ENCODE results near the gene CPZ. TPM values are rescaled to one million over a fixed set of nuclear protein-coding genes. Genes with fewer than 3 reads are reported as not detected.

The CPZ gene
- total and polyA plus RNA-seq, 2 donors, result 54.1 to 86.5 TPM

DNA sequence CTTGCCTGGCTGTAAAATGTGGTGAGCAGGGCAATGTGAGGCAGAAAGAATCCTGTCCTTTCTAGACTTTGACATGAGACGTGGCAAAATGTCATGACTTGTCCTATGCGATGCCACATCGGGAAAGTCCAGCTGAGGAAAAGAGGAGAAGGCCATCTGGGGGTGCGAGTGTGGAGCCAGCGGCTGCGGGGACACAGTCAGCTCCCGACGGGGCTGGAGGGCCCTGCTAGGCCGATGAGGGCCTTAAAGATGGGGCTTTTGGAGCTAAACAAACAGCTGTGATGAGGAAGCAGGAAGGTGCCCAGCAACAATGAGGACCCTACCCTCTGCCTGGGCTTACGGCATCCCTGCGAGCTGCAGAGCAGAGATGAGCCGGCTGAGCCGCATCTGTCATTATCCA lies 7.7 kb downstream of the CPZ start:
- 88% methylated on average over 13 of the region's 13 CpGs for WGBS
- no peak for DNase-seq (ENCODE audit: extremely low spot score)
- no peaks in the 10 kb centered on the region for H3K4me1 ChIP-seq (ENCODE audit: insufficient read depth)
- H3K4me3 ChIP-seq (ENCODE audit: low read depth, low read length), result no peak overlapping the region
- H3K36me3 ChIP-seq (ENCODE audit: insufficient read depth), result no peaks in the 10 kb centered on the region
- H3K27ac ChIP-seq (ENCODE audit: low read depth), result no peak overlapping the region

DNA sequence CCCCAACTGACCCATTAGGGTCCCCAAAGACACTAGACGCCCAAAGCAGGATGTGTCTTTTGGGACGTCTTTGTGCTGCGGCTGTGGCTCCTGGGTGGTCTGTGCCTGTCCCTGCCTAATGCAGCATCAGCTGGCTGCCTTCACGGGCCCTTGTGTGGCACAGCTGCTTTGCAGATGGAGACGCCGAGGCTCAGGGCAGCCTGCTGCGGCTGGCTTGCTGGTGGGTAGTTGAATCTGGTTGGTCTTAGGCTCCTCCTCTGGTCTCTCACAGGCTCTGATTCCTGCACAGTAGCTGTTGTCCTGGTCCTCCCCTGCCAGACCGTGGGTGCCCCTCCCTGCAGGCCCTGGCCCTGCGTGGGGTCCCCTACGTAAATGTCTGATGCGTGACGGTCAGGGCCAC lies 8.1 kb downstream of the CPZ start:
- 76% methylated on average over 12 of the region's 12 CpGs for whole genome bisulfite sequencing
- Histone ChIP-seq H3K4me3 (ENCODE audit: low read depth, low read length) (no peak overlapping the region), H3K36me3 (ENCODE audit: insufficient read depth) (no peaks in the 10 kb centered on the region), H3K27ac (ENCODE audit: low read depth) (no peak overlapping the region), H3K4me1 (ENCODE audit: insufficient read depth) (no peaks in the 10 kb centered on the region)
- no peak for DNase-seq (ENCODE audit: extremely low spot score)

DNA sequence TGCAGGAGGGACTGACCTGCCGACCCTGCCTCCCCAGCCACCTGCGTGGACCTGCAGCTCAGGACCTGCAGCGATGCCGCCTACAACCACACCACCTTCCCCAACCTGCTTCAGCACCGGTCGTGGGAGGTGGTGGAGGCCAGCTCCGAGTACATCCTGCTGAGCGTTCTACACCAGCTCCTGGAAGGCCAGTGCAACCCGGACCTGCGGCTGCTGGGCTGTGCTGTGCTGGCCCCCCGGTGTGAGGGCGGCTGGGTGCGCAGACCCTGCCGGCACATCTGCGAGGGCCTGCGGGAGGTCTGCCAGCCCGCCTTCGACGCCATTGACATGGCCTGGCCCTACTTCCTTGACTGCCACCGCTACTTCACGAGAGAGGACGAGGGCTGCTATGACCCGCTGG lies 8.5 kb downstream of the CPZ start:
- Histone ChIP-seq H3K27ac (ENCODE audit: low read depth) (no peak overlapping the region), H3K4me3 (ENCODE audit: low read depth, low read length) (no peak overlapping the region), H3K4me1 (ENCODE audit: insufficient read depth) (no peaks in the 10 kb centered on the region), H3K36me3 (ENCODE audit: insufficient read depth) (no peaks in the 10 kb centered on the region)
- DNase-seq (ENCODE audit: extremely low spot score), result no peak
- WGBS, result 92% methylated on average over 23 of the region's 23 CpGs

DNA sequence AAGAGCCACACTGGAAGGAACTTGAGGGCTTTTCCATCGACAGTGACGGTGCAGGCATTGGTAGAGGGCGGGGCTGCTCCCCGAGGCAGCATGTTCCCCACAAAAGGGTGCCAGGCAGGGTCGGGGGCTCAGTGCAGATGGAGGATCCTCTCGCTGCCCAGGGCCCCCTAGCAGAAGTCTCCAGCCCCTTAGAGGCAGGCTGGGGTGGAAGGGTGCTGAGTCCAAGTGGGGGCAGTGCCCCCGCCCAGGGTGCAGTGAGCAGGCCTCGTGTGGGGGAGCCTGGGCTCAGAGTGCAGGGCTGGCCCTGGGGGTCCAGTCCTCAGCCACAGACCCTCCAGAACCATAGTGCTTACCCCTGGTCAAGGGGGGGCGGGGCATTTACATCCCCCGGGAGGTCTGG lies 9.0 kb downstream of the CPZ start:
- Histone ChIP-seq H3K4me1 (ENCODE audit: insufficient read depth) (no peaks in the 10 kb centered on the region), H3K27ac (ENCODE audit: low read depth) (no peak overlapping the region), H3K4me3 (ENCODE audit: low read depth, low read length) (no peak overlapping the region), H3K36me3 (ENCODE audit: insufficient read depth) (no peaks in the 10 kb centered on the region)
- WGBS, result 81% methylated on average over 10 of the region's 10 CpGs
- no peak for DNase-seq (ENCODE audit: extremely low spot score)

DNA sequence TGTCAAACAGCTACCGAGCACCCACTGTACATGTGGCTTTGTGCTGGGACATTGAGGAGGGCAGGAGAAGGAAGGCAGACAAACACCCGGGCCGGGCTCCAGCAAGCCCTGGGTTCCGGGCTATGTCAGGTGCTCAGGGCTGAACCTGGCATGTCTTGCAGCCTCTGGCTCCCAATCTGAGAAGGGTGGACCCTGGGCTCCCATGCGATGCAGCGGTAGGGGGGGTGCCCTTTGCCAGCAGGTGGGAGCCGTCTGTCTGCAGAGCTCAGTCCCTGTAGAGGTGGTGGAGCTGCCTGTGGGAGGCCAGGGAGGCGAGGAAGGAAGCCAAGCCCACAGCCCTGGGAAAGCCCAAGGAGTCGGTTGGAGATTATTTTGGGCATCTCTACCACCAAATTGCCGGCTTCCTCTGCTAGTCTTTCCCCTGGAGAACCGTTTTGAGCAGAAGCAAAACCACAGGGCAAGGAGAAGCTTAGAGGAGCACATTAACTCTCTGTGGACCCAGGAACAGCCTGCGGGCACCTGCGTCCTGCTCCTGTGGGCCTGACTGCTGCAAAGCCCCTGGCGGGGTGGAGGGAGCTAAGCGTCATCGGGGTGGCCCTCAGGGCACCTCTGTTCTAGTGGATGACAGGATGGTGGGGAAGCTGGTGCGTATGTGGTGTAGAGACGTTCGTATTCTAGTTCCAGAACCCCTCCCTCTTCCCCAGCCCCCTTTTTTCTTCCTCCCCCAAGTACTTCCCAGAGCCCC lies 10.3 kb downstream of the CPZ start:
- 72% methylated on average over 19 of the region's 19 CpGs for WGBS
- Histone ChIP-seq H3K4me1 (ENCODE audit: insufficient read depth) (no peaks in the 10 kb centered on the region), H3K4me3 (ENCODE audit: low read depth, low read length) (no peak overlapping the region), H3K36me3 (ENCODE audit: insufficient read depth) (no peaks in the 10 kb centered on the region), H3K27ac (ENCODE audit: low read depth) (no peak overlapping the region)
- DNase-seq (ENCODE audit: extremely low spot score), result no peak

DNA sequence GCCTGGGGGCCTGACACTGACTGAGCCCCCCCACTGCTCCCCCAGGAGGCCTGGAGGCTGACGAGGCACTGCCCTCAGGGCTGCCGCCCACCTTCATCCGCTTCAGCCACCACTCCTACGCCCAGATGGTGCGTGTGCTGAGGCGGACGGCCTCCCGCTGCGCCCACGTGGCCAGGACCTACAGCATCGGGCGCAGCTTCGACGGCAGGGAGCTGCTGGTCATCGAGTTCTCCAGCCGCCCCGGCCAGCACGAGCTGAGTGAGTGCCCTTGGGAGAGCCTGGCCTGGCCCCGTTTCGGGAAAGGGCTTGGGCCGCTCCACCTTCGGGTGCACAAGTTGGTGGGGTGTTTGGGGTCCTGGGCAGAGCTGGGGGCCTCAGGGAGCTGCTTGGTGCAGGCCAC lies 11.4 kb downstream of the CPZ start:
- Histone ChIP-seq H3K4me1 (ENCODE audit: insufficient read depth) (no peaks in the 10 kb centered on the region), H3K27ac (ENCODE audit: low read depth) (no peak overlapping the region), H3K4me3 (ENCODE audit: low read depth, low read length) (no peak overlapping the region), H3K36me3 (ENCODE audit: insufficient read depth) (no peaks in the 10 kb centered on the region)
- WGBS, result 87% methylated on average over 22 of the region's 22 CpGs
- DNase-seq (ENCODE audit: extremely low spot score), result no peak

DNA sequence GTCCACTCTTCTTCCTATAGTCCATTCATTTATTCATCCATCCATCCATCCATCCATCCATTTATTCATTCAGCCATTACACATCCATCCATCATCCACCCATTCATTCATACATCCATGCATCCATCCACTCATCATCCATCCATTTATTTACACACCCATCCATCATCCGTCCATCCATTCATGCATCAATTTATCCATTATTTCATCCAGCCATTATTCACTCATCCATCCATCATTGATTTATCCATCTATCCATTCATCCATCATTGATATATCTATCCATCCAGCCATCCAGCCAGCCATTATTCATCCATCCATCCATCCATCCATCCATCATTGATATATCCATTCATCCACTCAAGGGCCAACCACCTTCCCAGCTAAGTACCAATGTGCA lies 12.7 kb downstream of the CPZ start:
- Histone ChIP-seq H3K4me3 (ENCODE audit: low read depth, low read length) (no peak overlapping the region), H3K4me1 (ENCODE audit: insufficient read depth) (no peaks in the 10 kb centered on the region), H3K27ac (ENCODE audit: low read depth) (no peak overlapping the region), H3K36me3 (ENCODE audit: insufficient read depth) (no peaks in the 10 kb centered on the region)
- no peak for DNase-seq (ENCODE audit: extremely low spot score)
- 100% methylated on average over 1 of the region's 1 CpG for WGBS

DNA sequence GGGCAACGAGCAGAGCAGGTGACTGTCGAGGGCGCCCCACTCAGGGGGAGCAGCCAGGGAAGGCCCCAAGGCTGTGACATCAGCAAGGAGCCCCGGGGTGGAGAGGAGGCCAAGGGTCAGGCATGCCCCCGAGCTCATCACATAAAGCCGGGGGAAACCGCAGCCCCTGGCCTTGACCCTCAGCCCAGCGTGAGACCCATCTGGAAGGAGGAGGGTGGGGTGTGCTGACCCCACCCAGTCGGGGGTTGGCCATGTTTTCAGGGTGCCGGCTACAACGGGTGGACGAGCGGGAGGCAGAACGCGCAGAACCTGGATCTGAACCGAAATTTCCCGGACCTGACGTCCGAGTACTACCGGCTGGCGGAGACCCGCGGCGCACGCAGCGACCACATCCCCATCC lies 13.9 kb downstream of the CPZ start:
- 83% methylated on average over 26 of the region's 26 CpGs for WGBS
- no peak for DNase-seq (ENCODE audit: extremely low spot score)
- H3K4me1 ChIP-seq (ENCODE audit: insufficient read depth), result no peaks in the 10 kb centered on the region
- H3K36me3 ChIP-seq (ENCODE audit: insufficient read depth), result no peaks in the 10 kb centered on the region
- no peak overlapping the region for H3K4me3 ChIP-seq (ENCODE audit: low read depth, low read length)
- no peak overlapping the region for H3K27ac ChIP-seq (ENCODE audit: low read depth)

DNA sequence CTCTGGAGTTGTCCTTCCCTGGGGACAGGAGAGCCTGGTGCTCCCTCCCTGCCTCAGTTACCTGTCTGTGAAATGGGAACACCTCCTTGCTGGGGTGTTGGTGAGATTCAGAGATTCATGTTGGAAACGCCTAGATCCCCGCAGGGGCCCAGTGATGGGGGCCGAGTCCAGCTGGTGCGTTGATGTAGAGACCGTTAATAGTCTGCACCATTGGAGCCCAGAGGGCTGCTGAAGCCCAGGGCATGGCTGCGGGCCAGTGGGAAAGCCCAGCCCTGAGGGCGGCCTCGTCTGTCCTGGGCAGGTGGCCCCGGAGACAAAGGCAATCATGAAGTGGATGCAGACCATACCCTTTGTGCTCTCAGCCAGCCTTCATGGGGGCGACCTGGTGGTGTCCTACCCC lies 14.4 kb downstream of the CPZ start:
- no peaks in the 10 kb centered on the region for H3K4me1 ChIP-seq (ENCODE audit: insufficient read depth)
- DNase-seq (ENCODE audit: extremely low spot score), result no peak
- 76% methylated on average over 10 of the region's 10 CpGs for WGBS
- no peak overlapping the region for H3K27ac ChIP-seq (ENCODE audit: low read depth)
- H3K4me3 ChIP-seq (ENCODE audit: low read depth, low read length), result no peak overlapping the region
- H3K36me3 ChIP-seq (ENCODE audit: insufficient read depth), result no peaks in the 10 kb centered on the region

DNA sequence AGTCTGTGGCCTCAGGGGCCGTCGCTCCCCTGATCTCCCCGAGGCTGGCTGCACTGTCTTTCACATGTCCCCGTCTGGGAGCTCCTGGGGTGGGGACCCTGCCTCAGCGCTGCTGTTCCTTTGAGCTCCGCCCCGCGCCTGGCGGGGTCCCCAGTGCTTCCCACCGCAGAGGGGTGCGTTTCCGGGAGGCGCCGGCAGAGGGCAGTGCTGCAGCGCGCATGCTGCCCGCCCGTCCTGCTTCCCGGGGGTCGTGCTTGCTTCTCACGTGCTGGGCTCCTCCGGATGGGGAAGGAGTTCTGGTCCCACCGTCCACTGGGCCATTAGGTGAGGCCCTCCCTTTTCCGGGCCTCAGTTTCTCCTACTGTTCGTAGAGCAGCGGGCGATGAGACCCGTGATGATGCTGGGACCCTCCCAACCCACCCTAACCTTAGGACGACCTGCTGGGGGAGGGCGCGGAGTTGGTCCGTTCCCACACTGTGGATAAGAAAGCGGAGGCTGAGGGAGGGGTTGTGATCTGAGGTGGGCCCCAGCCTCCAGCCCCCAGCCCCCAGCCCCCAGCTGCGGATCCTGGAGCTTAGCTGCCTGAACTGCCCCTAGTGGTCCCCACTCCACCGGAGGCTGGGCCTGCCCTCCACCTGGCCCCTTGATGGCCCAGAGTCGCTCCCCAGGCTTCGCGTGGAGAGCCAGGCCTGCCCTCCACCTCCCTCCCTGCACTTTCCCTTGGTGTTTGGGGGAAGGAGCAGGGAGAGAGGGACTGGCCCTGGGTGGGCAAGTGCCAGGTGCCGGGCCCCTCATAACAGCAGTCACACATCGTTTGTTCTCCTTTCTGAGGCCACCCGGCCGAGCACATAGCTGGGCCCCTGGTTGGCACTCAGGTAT lies 15.3 kb downstream of the CPZ start:
- Histone ChIP-seq H3K4me3 (ENCODE audit: low read depth, low read length) (no peak overlapping the region), H3K36me3 (ENCODE audit: insufficient read depth) (no peaks in the 10 kb centered on the region), H3K27ac (ENCODE audit: low read depth) (no peak overlapping the region), H3K4me1 (ENCODE audit: insufficient read depth) (no peaks in the 10 kb centered on the region)
- no peak for DNase-seq (ENCODE audit: extremely low spot score)
- WGBS, result 25% methylated on average over 42 of the region's 42 CpGs

DNA sequence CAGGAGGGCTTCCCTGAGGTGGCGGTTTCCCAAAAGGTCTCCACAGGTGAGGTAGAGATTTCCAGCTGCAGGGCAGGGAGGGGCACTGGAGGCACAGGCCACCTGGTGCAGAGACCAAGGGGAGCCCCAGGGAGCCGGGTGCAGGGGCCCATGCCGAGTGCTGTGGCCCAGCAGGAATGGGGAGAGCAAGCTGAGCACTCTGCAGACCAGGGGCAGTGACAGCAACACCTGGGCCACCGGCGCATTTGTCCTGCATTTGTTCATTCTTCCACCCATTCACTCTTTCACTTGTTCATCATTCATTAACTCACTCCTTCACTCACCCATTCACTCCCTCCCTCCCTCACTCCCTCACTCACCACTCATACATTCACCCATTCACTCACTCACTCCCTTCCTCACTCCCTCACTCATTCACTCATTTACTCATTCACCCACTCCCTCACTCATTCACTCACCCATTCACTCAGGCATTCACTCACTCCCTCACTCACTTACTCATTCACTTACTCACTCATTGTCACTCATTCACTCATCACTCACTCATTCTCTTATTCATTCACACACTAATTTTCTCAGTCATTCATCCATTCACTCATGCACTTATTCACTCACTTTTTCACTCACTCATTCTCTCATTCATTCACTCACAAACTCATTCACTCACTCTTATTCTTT lies 16.3 kb downstream of the CPZ start:
- H3K27ac ChIP-seq (ENCODE audit: low read depth), result no peak overlapping the region
- WGBS, result 80% methylated on average over 5 of the region's 5 CpGs
- H3K4me3 ChIP-seq (ENCODE audit: low read depth, low read length), result no peak overlapping the region

DNA sequence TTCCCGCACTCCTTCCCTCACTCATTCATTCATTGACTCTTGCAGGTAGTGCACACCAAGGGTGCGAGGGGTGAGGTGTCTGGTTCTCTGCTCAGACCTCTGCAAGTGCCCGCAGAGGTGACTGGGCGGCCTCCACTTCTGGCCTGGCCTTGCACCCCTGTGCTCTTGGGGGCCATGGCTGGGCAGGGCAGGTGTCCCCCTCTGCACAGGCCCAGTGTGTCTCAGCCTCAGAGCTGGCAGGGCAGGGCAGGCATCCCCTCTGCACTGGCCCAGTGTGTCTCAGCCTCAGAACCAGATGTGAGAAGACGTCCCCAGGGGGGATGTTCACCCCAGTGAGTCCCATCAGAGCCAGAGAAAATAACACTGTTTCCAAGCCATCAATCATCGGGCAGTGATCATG lies 16.8 kb downstream of the CPZ start:
- H3K4me1 ChIP-seq (ENCODE audit: insufficient read depth), result no peaks in the 10 kb centered on the region
- no peak for DNase-seq (ENCODE audit: extremely low spot score)
- H3K36me3 ChIP-seq (ENCODE audit: insufficient read depth), result no peaks in the 10 kb centered on the region
- WGBS, result 88% methylated on average over 6 of the region's 6 CpGs
- no peak overlapping the region for H3K4me3 ChIP-seq (ENCODE audit: low read depth, low read length)
- no peak overlapping the region for H3K27ac ChIP-seq (ENCODE audit: low read depth)

More for the DNA sequence above, 16.3 kb downstream of the CPZ start:
- Histone ChIP-seq H3K36me3 (ENCODE audit: insufficient read depth) (no peaks in the 10 kb centered on the region), H3K4me1 (ENCODE audit: insufficient read depth) (no peaks in the 10 kb centered on the region)
- no peak for DNase-seq (ENCODE audit: extremely low spot score)

DNA sequence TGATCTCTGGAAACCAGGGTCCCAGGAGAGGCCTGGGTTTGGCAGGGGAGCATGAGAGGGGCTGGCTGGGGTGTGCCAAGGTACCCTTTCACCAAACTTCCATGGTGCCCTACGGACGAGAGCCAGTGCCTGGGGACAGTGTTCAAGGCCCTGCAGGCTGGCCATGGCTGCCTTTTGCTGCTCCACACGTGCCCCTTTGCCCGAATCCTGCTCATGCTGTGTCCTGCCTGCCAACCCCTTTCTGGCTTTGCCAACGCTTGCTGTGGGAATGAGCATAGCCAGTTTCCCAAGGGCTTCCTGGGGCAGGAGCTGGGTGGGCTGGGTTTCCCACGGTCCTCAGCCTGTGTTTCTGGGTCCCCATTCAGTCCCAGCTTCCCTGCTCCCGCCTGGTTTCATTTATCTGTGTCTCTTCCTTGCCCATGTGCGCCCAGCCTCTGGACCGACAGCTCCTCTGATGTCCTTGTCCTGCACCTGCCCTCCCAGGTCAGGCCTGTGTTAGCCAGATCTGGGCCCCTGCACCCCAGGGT lies 17.3 kb downstream of the CPZ start:
- Histone ChIP-seq H3K4me1 (ENCODE audit: insufficient read depth) (no peaks in the 10 kb centered on the region), H3K27ac (ENCODE audit: low read depth) (no peak overlapping the region), H3K36me3 (ENCODE audit: insufficient read depth) (no peaks in the 10 kb centered on the region), H3K4me3 (ENCODE audit: low read depth, low read length) (no peak overlapping the region)
- DNase-seq (ENCODE audit: extremely low spot score), result no peak
- 85% methylated on average over 9 of the region's 9 CpGs for WGBS
